HG03095 (cell line): ENCODE results near the gene HSP90B1.

Experiments used
- ATAC-seq: cut with Tn5 transposase; IDR thresholded peaks from one replicate; pipeline ENCODE4 v1.9.1; 2021; ENCODE audit warnings: moderate library complexity; ENCODE audit not compliant: unreplicated experiment

Gene HSP90B1

GRCh38 chr12:103930034-103930786, at the start of gene HSP90B1:
HSP90B1 (plus strand) TSS chr12:103930410; CDS start chr12:103930516, 106 bp downstream.
- peak; percentile 58 for ATAC-seq

- no peak for ATAC-seq
These were observed 48.9 kb upstream of the HSP90B1 start for GRCh38 chr12:103881261-103881660.

GRCh38 chr12:103882861-103883596, 47.2 kb upstream of the HSP90B1 start:
- no peak for ATAC-seq

- ATAC-seq = no peak
These were observed 46.3 kb upstream of the HSP90B1 start for GRCh38 chr12:103883908-103884307.

GRCh38 chr12:103884316-103884715, 45.9 kb upstream of the HSP90B1 start:
- no peak for ATAC-seq

- no peak for ATAC-seq
These were observed 43.9 kb upstream of the HSP90B1 start for GRCh38 chr12:103886195-103886797.

- no peak for ATAC-seq
These were observed 42.5 kb upstream of the HSP90B1 start for GRCh38 chr12:103887738-103888137.

- ATAC-seq = no peak
These were observed 32.9 kb upstream of the HSP90B1 start for GRCh38 chr12:103897316-103897715.

GRCh38 chr12:103901518-103902173, 28.6 kb upstream of the HSP90B1 start:
- no peak for ATAC-seq

- no peak for ATAC-seq
These were observed 26.2 kb upstream of the HSP90B1 start for GRCh38 chr12:103903993-103904392.

GRCh38 chr12:103905730-103906349, 24.4 kb upstream of the HSP90B1 start:
- ATAC-seq = no peak

- no peak for ATAC-seq
These were observed 22.0 kb upstream of the HSP90B1 start for GRCh38 chr12:103908246-103908541.

- no peak for ATAC-seq
These were observed 21.3 kb upstream of the HSP90B1 start for GRCh38 chr12:103908877-103909276.

GRCh38 chr12:103909811-103910210, 20.4 kb upstream of the HSP90B1 start:
- no peak for ATAC-seq

GRCh38 chr12:103912069-103912468, 18.1 kb upstream of the HSP90B1 start:
- no peak for ATAC-seq

- ATAC-seq = no peak
These were observed 17.1 kb upstream of the HSP90B1 start for GRCh38 chr12:103913100-103913499.

- no peak for ATAC-seq
These were observed 14.9 kb upstream of the HSP90B1 start for GRCh38 chr12:103915306-103915705.

GRCh38 chr12:103917873-103918272, 12.3 kb upstream of the HSP90B1 start:
- no peak for ATAC-seq

- ATAC-seq = peak; percentile 40
These were observed 5.2 kb upstream of the HSP90B1 start for GRCh38 chr12:103924761-103925641.

- ATAC-seq = peak; percentile 20
These were observed 1.5 kb upstream of the HSP90B1 start for GRCh38 chr12:103928682-103929045.
